Fibroblast of lung (primary cell): ENCODE results near the gene SYCE3. TPM values are rescaled to one million over a fixed set of nuclear protein-coding genes. Genes with fewer than 3 reads are reported as not detected.

Experiments
- DNase-seq, 2 donors: peaks; one replicate each; pipeline versions ENCODE4 v3.0.0 to v3.0.0-alpha.2; 2010; ENCODE audit warnings: low read depth in 2 of 2
- H2AFZ ChIP-seq: 2 replicates; pipeline ENCODE4 v1.5.1; 2012; ENCODE audit warnings: low read length, control low read depth, inconsistent platforms
- H3K27ac ChIP-seq: 2 replicates; pipeline ENCODE4 v1.5.1; 2011; ENCODE audit warnings: low read length, control low read depth; ENCODE audit not compliant: insufficient read depth
- H3K27me3 ChIP-seq: 2 replicates; pipeline ENCODE4 v1.5.1; 2011; ENCODE audit warnings: mild to moderate bottlenecking, low read length; ENCODE audit not compliant: control insufficient read depth, insufficient read depth
- H3K36me3 ChIP-seq: 2 replicates; pipeline ENCODE4 v1.5.1; 2011; ENCODE audit warnings: low read length; ENCODE audit not compliant: control insufficient read depth, insufficient read depth
- H3K4me1 ChIP-seq: 2 replicates; pipeline ENCODE4 v1.5.1; 2011; ENCODE audit warnings: low read length; ENCODE audit not compliant: control insufficient read depth, insufficient read depth; ENCODE audit errors: extremely low read depth
- H3K4me2 ChIP-seq: 2 replicates; pipeline ENCODE4 v1.5.1; 2011; ENCODE audit warnings: low read length, control low read depth; ENCODE audit not compliant: insufficient read depth; ENCODE audit errors: extremely low read depth
- H3K4me3 ChIP-seq, 4 experiments: fragments of 200-600 bp in 1 of 4; sonication (generic) in 1 of 4; replicated peaks in 1 of 4; 2 replicates each; pipeline ENCODE4 v1.5.1; 2011 to 2016; ENCODE audit warnings: low read length in 4 of 4, low read depth in 3 of 4, mild to moderate bottlenecking in 3 of 4, control low read depth in 2 of 4, inconsistent platforms in 1 of 4, mixed read lengths in 1 of 4; ENCODE audit not compliant: insufficient read depth in 1 of 4; ENCODE audit errors: control extremely low read depth in 1 of 4
- H3K79me2 ChIP-seq: 2 replicates; pipeline ENCODE4 v1.5.1; 2012; ENCODE audit warnings: mild to moderate bottlenecking, low read length, inconsistent platforms; ENCODE audit not compliant: control insufficient read depth, insufficient read depth
- H3K9ac ChIP-seq: 2 replicates; pipeline ENCODE4 v1.5.1; 2011; ENCODE audit warnings: mild to moderate bottlenecking, low read length, control low read depth; ENCODE audit not compliant: insufficient read depth
- H3K9me3 ChIP-seq: 2 replicates; pipeline ENCODE4 v1.5.1; 2012; ENCODE audit warnings: low read depth, low read length; ENCODE audit not compliant: control insufficient read depth, insufficient read depth
- H4K20me1 ChIP-seq: 2 replicates; pipeline ENCODE4 v1.5.1; 2011; ENCODE audit warnings: low read length; ENCODE audit not compliant: control insufficient read depth, insufficient read depth; ENCODE audit errors: extremely low read depth
- CTCF ChIP-seq, 2 donors: IDR thresholded peaks in 1 of 2; conservative IDR thresholded peaks in 1 of 2; 1 replicate in 1 of 2; 2 replicates in 1 of 2; pipeline ENCODE4 v1.5.1; 2011 to 2012; ENCODE audit warnings: low read length in 2 of 2, control low read depth in 1 of 2, inconsistent platforms in 1 of 2, low read depth in 1 of 2, mild to moderate bottlenecking in 1 of 2
- EZH2 ChIP-seq: IDR thresholded peaks from 2 replicates; pipeline ENCODE4 v1.5.1; 2012; ENCODE audit warnings: low read length, control low read depth, mild to moderate bottlenecking; ENCODE audit errors: missing control alignments
- polyA plus RNA-seq, 2 donors: library from polyadenylated mRNA; depleted of rRNA in 1 of 2; stranded (reverse) in 1 of 2; unstranded in 1 of 2; fragments of >200 nt; gene quantifications; 2 replicates each; pipeline ENCODE4 v1.2.1, GENCODE V29; 2011 to 2012; ENCODE audit warnings: missing spikeins in 1 of 2
- total RNA-seq: library from RNA; depleted of rRNA; stranded (reverse); fragments of >200 nt; gene quantifications from 2 replicates; pipeline ENCODE4 v1.2.1, GENCODE V29; 2014

SYCE3 gene
- total and polyA plus RNA-seq, 2 donors (not counting 1 experiment from before 2014, with no cell fraction given): 0.33 TPM; not detected in 1

GRCh38 chr22:50583294-50583861 is 20.7 kb upstream of the SYCE3 start:
- Histone ChIP-seq H3K27ac (peak overlapping the region; percentile 52), H3K36me3 (no peaks in the 10 kb centered on the region)
- DNase-seq: no peak

GRCh38 chr22:50582493-50583293 is 20.0 kb upstream of the SYCE3 start, which contains the start of gene CHKB:
TSS of gene CHKB (minus strand) at chr22:50582849. CDS start at chr22:50582781, 68 bp downstream.
- peaks cover 8% of the 10 kb centered on the region for H3K4me1 ChIP-seq
- peak within 1 kb of the TSS; percentile 95 for H3K27ac ChIP-seq
- no peaks in the 10 kb centered on the region for H4K20me1 ChIP-seq
- H3K79me2 ChIP-seq: peaks cover 2% of the 10 kb centered on the region
- TF ChIP-seq EZH2: no peak
- TF ChIP-seq CTCF (conservative IDR thresholded peaks at IDR 0.05 in 1 of 2, IDR thresholded peaks at IDR 0.05 in 1 of 2; ENCODE audit: low read depth in 1 of 2, low read length in 2 of 2): no peak
- peak within 1 kb of the TSS; percentile 83 for H2AFZ ChIP-seq
- DNase-seq: peak; percentile 95 to 96
- H3K36me3 ChIP-seq: no peaks in the 10 kb centered on the region
- no peaks in the 10 kb centered on the region for H3K27me3 ChIP-seq
- H3K4me3 ChIP-seq: peak within 1 kb of the TSS; percentile 77 to 84 (median 81)
- no peaks in the 10 kb centered on the region for H3K9me3 ChIP-seq
- peak within 1 kb of the TSS; percentile 97 for H3K4me2 ChIP-seq
- peak within 1 kb of the TSS; percentile 97 for H3K9ac ChIP-seq

More at GRCh38 chr22:50583294-50583861, 20.7 kb upstream of the SYCE3 start:
- H3K79me2 ChIP-seq: peaks cover 2% of the 10 kb centered on the region
- peak overlapping the region; percentile 71 to 84 (median 81) for H3K4me3 ChIP-seq
- no peaks in the 10 kb centered on the region for H4K20me1 ChIP-seq
- peak overlapping the region; percentile 83 for H2AFZ ChIP-seq
- H3K9me3 ChIP-seq: no peaks in the 10 kb centered on the region
- H3K27me3 ChIP-seq: no peaks in the 10 kb centered on the region
- H3K9ac ChIP-seq: peak overlapping the region; percentile 62
- peak overlapping the region; percentile 97 for H3K4me2 ChIP-seq
- TF ChIP-seq EZH2 (no peak), CTCF (conservative IDR thresholded peaks at IDR 0.05 in 1 of 2, IDR thresholded peaks at IDR 0.05 in 1 of 2; ENCODE audit: low read depth in 1 of 2, low read length in 2 of 2) (peak; percentile 12 to 16)
- peaks cover 5% of the 10 kb centered on the region for H3K4me1 ChIP-seq

- Histone ChIP-seq H3K4me2 (peak overlapping the region; percentile 93), H3K27me3 (no peaks in the 10 kb centered on the region), H3K4me3 (peak overlapping the region; percentile 76 to 82 (median 78)), H4K20me1 (no peaks in the 10 kb centered on the region), H3K36me3 (no peaks in the 10 kb centered on the region), H3K4me1 (peaks cover 8% of the 10 kb centered on the region), H3K9me3 (no peaks in the 10 kb centered on the region), H3K79me2 (peaks cover 2% of the 10 kb centered on the region), H2AFZ (peak overlapping the region; percentile 55), H3K9ac (peak overlapping the region; percentile 97), H3K27ac (peak overlapping the region; percentile 95)
- no peak for TF ChIP-seq CTCF (conservative IDR thresholded peaks at IDR 0.05 in 1 of 2, IDR thresholded peaks at IDR 0.05 in 1 of 2; ENCODE audit: low read depth in 1 of 2, low read length in 2 of 2)
- TF ChIP-seq EZH2: no peak
- peak in 1 of 2 donors; percentile 13 for DNase-seq
Measured at GRCh38 chr22:50581950-50582492, 19.3 kb upstream of the SYCE3 start.
